ENCODE results near the gene ELMOD2. TPM values are rescaled to one million over a fixed set of nuclear protein-coding genes. Genes with fewer than 3 reads are reported as not detected.

Gene ELMOD2
- total RNA-seq, 1 donor from 2014 or later: 15.7 TPM

DNA sequence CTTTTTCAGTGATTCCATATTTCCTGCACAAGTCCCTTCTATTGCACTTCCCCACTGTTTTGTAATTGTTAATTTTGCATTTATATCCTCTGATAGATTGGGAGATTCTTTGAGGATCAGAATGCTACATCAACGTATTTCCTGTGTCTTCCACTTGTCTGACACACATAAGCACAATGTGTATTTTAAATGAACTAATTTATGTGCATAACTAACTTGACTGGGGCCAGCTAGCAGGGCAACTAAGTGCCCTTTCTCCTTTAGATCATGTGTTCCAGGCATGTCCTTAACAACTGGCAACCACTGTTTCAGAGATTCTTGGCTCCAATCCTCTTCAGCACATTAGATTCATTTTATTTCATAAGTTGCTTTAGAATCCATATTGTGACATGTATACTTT lies 60.5 kb downstream of the ELMOD2 start:
- no peak for ATAC-seq

- ATAC-seq: peak; percentile 96
Measured at GRCh38 chr4:140595065-140595464, 71.1 kb downstream of the ELMOD2 start.

- no peak for ATAC-seq
Measured at GRCh38 chr4:140600408-140600807, 76.4 kb downstream of the ELMOD2 start.

DNA sequence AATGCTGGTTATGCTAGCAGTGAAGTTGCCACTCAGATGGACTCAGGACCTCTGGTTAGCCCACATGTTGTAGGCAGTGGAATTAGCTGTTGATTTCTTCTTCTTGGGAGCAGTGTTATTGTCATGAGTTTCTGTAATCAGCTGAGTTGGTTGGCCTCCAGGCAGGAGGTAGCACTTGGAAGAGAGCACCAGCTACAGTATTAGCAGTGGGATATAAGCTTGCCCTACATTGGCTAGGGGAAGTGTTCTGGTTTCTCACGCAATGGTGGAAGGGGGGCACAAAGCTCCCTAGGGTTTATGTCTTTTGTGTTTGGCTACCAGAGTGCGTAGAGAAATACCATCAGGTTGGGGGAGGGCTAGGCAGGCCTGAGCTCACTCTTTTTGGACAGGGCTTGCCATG lies 78.7 kb downstream of the ELMOD2 start:
- no peak for ATAC-seq

GRCh38 chr4:140603286-140603685 lies 79.3 kb downstream of the ELMOD2 start:
- ATAC-seq: no peak

Other genes starting within 250 kb of the ELMOD2 start
- 30.3 TPM for gene SCOC, start 150.5 kb upstream of the ELMOD2 start, total RNA-seq
- 1.2 TPM for gene CLGN, start 96.5 kb upstream of the ELMOD2 start, total RNA-seq
- gene MGAT4D, start 25.9 kb upstream of the ELMOD2 start, total RNA-seq: not detected
- gene UCP1, start 44.8 kb downstream of the ELMOD2 start, total RNA-seq: not detected
- 11.5 TPM for gene TBC1D9, start 232.2 kb downstream of the ELMOD2 start, total RNA-seq